Prostate gland (tissue), 2 donors: Measurements from ENCODE around the gene BICC1.

Source experiments
- CTCF ChIP-seq, 4 experiments: fragments of 200-600 bp in 2 of 4; fragments of 450-650 bp in 2 of 4; sonication (generic) in 2 of 4; IDR thresholded peaks; 1 replicate in 3 of 4; 2 replicates in 1 of 4; pipeline ENCODE4 v1.5.1; 2016 to 2019; ENCODE audit warnings: antibody characterized with exemption in 4 of 4, mild to moderate bottlenecking in 2 of 4, moderate library complexity in 2 of 4
- POLR2A ChIP-seq: fragments of 450-650 bp; IDR thresholded peaks from one replicate; pipeline ENCODE4 v1.6.1; 2016; ENCODE audit warnings: antibody characterized with exemption, mild to moderate bottlenecking

- TF ChIP-seq CTCF (IDR thresholded peaks at IDR 0.05), result no peak
- no peak for TF ChIP-seq POLR2A
Observed at GRCh38 chr10:58641708-58642107, 129.0 kb downstream of the BICC1 start.
